Measurements from ENCODE around the gene PSMG2. TPM values are rescaled to one million over a fixed set of nuclear protein-coding genes. Genes with fewer than 3 reads are reported as not detected.

Gene PSMG2
- total and polyA plus RNA-seq, 2 of the 13 experiments (the other 11 are each of a cell fraction or from before 2014, with no cell fraction given): 53.4 to 94.8 TPM

DNA sequence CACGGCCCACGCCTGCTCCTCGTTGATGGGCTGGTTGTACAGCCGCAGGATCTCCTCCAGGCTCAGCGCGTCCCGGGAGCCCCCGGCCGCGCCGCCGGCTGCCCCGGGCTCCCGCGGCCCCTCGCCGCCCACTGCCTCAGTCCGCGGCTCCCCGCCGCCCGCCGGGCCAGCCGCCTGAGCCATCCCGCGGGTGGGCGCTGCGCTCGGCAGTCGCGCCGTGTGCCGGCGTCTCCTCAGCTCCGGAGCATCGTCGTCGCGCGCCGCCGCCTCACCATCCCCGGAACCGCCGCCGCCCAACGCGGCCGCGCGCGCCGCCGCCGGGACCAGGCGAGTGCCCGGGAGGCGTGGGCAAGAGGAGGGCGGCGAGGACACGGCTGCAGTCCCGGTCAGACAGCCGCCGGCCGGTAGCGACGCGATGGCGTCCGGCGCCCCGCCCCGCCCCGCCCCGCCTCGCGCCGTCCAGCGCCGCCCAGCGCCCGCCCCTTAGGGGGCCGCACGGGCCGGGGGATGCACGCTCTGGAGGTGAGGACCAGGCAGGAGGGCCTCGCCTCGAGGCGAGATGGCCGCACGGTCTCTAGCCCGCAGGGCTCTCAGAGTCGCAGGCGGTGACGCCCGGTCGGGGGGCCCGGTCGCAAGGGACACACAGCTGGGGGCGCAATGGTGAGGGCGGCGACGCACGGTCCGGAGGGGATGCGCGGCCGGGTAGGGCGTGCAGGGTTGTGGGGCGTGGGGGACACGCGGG lies 45.0 kb upstream of the PSMG2 start, which contains the start of gene SPIRE1 (continued):
- 0 out of 2 replicates have a peak, but pooled peaks have one; percentile 6 for TF ChIP-seq ZNF546 (CRISPR knock-in tag; conservative IDR thresholded peaks at IDR 0.05)
- peak; percentile 8; the same call in 1 of the 2 replicates for TF ChIP-seq YEATS4 (CRISPR knock-in tag; IDR thresholded peaks at IDR 0.05; ENCODE audit: borderline replicate concordance)

DNA sequence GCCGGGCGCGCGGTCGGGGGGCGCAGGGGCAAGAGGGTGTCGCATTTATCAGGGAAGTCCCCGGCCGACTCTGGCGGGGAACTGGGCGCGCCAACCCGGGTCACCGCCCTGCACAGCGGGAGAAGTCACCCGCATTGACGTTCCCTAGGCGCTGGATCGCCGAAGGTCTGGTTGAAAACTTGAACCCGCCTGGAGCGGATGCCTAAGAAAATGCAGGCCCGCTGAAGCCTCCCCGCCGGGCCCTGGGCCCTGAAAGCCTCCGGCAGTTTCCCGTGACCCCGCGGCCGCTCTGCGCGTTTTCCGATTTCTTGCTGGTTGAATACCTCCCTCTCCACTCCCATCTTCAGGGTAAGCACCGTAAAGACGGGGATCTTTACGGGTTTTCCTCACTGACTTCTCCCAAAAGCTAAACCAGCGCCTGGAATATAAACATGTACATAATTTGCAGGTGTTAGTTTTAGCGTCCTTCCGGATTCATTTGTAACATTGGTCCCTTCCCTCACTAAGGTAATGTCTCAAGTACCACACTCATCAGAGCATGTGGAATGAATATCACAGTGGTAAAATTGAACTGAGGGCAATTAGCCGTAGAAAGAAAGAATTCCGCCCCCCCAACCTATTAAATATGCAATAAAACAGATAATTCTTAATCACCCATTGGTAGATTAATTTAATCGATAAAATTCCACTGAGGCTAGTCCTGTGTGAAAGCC lies 44.3 kb upstream of the PSMG2 start:
- DNase-seq (ENCODE audit: low spot score): no peak
- ATAC-seq: no peak; the same call in 2 of the 3 replicates
- 79% methylated on average over 35 of the region's 42 CpGs for WGBS (ENCODE audit: low lambda C conversion rate)
- intact Hi-C loops (cut with micrococcal nuclease; ENCODE audit: unreplicated experiment) (loop anchor here (5.0 kb wide), 3 partner anchors 196 to 376 kb away; no protein-coding TSS in a partner anchor), in situ Hi-C loops (cut with HindIII; ENCODE audit: extremely low pct_ligation_motif_present, low pct_unique_long_range_greater_than_20kb) (loop anchor here (5.0 kb wide), 2 partner anchors 116 to 266 kb away; no protein-coding TSS in a partner anchor)
- Histone ChIP-seq H3K36me3 (replicated peaks in 1 of 2; ENCODE audit: control insufficient read depth in 1 of 2, insufficient read depth in 2 of 2, low read length in 2 of 2) (no peaks in the 10 kb centered on the region), H3K9me3 (ENCODE audit: low read length) (no peaks in the 10 kb centered on the region), H3K4me3 (replicated peaks in 1 of 3; ENCODE audit: insufficient read depth in 1 of 3, low read depth in 2 of 3, low read length in 3 of 3) (peak overlapping the region; percentile 78 to 86 (median 85); a peak in 2 of 6 replicates), H3K27me3 (ENCODE audit: control insufficient read depth in 1 of 2, insufficient read depth in 2 of 2, low read length in 2 of 2) (no peaks in the 10 kb centered on the region), H4K20me1 (ENCODE audit: insufficient read depth, low read length) (no peaks in the 10 kb centered on the region), H3K4me1 (ENCODE audit: insufficient read depth, low read length) (peaks cover 14% of the 10 kb centered on the region), H3K9ac (ENCODE audit: insufficient read depth, low read depth, low read length) (no peak overlapping the region), H2AFZ (ENCODE audit: low read length) (no peak overlapping the region), H3K79me2 (ENCODE audit: insufficient read depth, low read length) (peaks cover 9% of the 10 kb centered on the region), H3K27ac (ENCODE audit: extremely low read length, insufficient read depth, low read length) (no peak overlapping the region), H3K4me2 (ENCODE audit: low read depth, low read length) (peak overlapping the region; percentile 86; the same call in 1 of the 2 replicates)
- ChIA-PET POLR2A (no interaction called here), CTCF (ENCODE audit: low intra/inter-chr PET ratio, low total read pairs) (interaction anchor here (1.7 to 6.0 kb wide), 2 partner anchors 119 to 267 kb away, joined by 12 to 55 read pairs; no protein-coding TSS in a partner anchor)
- FAIRE-seq: no peak
- BruUV-seq (replicated peaks): TSS peak; percentile 70
- TF ChIP-seq CEBPG (CRISPR knock-in tag; IDR thresholded peaks at IDR 0.05): no peak
- TF ChIP-seq, protein P1, sequence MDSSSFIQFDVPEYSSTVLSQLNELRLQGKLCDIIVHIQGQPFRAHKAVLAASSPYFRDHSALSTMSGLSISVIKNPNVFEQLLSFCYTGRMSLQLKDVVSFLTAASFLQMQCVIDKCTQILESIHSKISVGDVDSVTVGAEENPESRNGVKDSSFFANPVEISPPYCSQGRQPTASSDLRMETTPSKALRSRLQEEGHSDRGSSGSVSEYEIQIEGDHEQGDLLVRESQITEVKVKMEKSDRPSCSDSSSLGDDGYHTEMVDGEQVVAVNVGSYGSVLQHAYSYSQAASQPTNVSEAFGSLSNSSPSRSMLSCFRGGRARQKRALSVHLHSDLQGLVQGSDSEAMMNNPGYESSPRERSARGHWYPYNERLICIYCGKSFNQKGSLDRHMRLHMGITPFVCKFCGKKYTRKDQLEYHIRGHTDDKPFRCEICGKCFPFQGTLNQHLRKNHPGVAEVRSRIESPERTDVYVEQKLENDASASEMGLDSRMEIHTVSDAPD (CRISPR knock-in tag; IDR thresholded peaks at IDR 0.05): no peak
- TF ChIP-seq, protein P2, sequence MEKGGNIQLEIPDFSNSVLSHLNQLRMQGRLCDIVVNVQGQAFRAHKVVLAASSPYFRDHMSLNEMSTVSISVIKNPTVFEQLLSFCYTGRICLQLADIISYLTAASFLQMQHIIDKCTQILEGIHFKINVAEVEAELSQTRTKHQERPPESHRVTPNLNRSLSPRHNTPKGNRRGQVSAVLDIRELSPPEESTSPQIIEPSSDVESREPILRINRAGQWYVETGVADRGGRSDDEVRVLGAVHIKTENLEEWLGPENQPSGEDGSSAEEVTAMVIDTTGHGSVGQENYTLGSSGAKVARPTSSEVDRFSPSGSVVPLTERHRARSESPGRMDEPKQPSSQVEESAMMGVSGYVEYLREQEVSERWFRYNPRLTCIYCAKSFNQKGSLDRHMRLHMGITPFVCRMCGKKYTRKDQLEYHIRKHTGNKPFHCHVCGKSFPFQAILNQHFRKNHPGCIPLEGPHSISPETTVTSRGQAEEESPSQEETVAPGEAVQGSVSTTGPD (CRISPR knock-in tag; IDR thresholded peaks at IDR 0.05): no peak
- TF ChIP-seq ZNF615 (CRISPR knock-in tag; IDR thresholded peaks at IDR 0.05; ENCODE audit: borderline replicate concordance): no peak
- TF ChIP-seq, protein P3, sequence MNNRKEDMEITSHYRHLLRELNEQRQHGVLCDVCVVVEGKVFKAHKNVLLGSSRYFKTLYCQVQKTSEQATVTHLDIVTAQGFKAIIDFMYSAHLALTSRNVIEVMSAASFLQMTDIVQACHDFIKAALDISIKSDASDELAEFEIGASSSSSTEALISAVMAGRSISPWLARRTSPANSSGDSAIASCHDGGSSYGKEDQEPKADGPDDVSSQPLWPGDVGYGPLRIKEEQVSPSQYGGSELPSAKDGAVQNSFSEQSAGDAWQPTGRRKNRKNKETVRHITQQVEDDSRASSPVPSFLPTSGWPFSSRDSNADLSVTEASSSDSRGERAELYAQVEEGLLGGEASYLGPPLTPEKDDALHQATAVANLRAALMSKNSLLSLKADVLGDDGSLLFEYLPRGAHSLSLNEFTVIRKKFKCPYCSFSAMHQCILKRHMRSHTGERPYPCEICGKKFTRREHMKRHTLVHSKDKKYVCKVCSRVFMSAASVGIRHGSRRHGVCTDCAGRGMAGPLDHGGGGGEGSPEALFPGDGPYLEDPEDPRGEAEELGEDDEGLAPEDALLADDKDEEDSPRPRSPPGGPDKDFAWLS (CRISPR knock-in tag; IDR thresholded peaks at IDR 0.05; ENCODE audit: borderline replicate concordance): no peak
- TF ChIP-seq ZNF235 (CRISPR knock-in tag; IDR thresholded peaks at IDR 0.05; ENCODE audit: borderline replicate concordance): no peak
- no peak for TF ChIP-seq ZNF577 (CRISPR knock-in tag; IDR thresholded peaks at IDR 0.05; ENCODE audit: borderline replicate concordance, low read depth)
- TF ChIP-seq ATRX (CRISPR knock-in tag; IDR thresholded peaks at IDR 0.05; ENCODE audit: borderline replicate concordance): no peak
- no peak for TF ChIP-seq KLF6 (CRISPR knock-in tag; IDR thresholded peaks at IDR 0.05)
- TF ChIP-seq, protein P4, sequence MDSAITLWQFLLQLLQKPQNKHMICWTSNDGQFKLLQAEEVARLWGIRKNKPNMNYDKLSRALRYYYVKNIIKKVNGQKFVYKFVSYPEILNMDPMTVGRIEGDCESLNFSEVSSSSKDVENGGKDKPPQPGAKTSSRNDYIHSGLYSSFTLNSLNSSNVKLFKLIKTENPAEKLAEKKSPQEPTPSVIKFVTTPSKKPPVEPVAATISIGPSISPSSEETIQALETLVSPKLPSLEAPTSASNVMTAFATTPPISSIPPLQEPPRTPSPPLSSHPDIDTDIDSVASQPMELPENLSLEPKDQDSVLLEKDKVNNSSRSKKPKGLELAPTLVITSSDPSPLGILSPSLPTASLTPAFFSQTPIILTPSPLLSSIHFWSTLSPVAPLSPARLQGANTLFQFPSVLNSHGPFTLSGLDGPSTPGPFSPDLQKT (CRISPR knock-in tag; IDR thresholded peaks at IDR 0.05; ENCODE audit: borderline replicate concordance): no peak

Data from HepG2 (cell line).